Measurements from ENCODE around the gene CHRNB4. TPM values are rescaled to one million over a fixed set of nuclear protein-coding genes. Genes with fewer than 3 reads are reported as not detected.

CHRNB4 gene
- total and polyA plus RNA-seq, 9 donors: 0.12 to 1.0 (median 0.25) TPM; not detected in 5

DNA sequence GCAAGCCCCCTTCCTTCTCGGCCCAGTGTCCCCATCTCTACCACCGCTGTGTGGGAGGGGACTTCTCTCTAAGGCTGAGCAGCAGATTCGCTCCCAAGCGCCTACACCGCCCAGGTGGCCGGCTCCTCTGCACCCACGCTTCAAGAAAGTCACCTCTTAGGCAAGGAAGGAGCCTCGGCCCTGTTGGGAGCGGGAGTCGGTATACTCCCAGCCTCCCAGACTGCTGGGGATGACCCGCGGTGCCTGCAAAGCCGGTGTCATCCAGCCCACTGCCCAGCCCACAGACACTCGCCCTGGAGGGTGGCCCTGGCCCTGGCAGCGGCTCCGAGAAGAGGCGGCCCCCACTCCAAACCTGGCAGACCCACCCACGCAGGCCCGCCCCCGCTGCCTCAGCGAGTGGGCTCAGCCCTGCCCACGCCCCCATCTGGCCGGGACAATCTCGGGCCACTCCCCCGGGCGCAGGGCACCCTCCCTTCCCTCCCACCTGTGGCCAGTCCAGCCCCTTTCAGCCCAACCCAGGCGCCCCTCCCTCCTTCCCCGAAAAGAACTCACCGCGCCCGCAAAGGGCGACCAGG, 396 bp downstream of the CHRNB4 start:
- H3K4me1 ChIP-seq (ENCODE audit: insufficient read depth): no peaks in the 10 kb centered on the region
- peak in 1 of 5 donors; percentile 29 for DNase-seq
- no peaks in the 10 kb centered on the region for H3K27me3 ChIP-seq
- WGBS, 3 donors: 8 to 12% (median 10%) methylated on average over 26 to 32 of the region's 32 CpGs
- TF ChIP-seq EP300 (IDR thresholded peaks at IDR 0.05) (no peak), POLR2A (IDR thresholded peaks at IDR 0.05) (no peak)
- TF ChIP-seq, protein P1, sequence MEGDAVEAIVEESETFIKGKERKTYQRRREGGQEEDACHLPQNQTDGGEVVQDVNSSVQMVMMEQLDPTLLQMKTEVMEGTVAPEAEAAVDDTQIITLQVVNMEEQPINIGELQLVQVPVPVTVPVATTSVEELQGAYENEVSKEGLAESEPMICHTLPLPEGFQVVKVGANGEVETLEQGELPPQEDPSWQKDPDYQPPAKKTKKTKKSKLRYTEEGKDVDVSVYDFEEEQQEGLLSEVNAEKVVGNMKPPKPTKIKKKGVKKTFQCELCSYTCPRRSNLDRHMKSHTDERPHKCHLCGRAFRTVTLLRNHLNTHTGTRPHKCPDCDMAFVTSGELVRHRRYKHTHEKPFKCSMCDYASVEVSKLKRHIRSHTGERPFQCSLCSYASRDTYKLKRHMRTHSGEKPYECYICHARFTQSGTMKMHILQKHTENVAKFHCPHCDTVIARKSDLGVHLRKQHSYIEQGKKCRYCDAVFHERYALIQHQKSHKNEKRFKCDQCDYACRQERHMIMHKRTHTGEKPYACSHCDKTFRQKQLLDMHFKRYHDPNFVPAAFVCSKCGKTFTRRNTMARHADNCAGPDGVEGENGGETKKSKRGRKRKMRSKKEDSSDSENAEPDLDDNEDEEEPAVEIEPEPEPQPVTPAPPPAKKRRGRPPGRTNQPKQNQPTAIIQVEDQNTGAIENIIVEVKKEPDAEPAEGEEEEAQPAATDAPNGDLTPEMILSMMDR (IDR thresholded peaks at IDR 0.05): no peak
- no peaks in the 10 kb centered on the region for H3K36me3 ChIP-seq
- intact Hi-C loops (cut with DNase I): no loop called here
- H3K27ac ChIP-seq: no peak overlapping the region
- no peaks in the 10 kb centered on the region for H3K9me3 ChIP-seq
- peak overlapping the region; percentile 31 for H3K4me3 ChIP-seq

DNA sequence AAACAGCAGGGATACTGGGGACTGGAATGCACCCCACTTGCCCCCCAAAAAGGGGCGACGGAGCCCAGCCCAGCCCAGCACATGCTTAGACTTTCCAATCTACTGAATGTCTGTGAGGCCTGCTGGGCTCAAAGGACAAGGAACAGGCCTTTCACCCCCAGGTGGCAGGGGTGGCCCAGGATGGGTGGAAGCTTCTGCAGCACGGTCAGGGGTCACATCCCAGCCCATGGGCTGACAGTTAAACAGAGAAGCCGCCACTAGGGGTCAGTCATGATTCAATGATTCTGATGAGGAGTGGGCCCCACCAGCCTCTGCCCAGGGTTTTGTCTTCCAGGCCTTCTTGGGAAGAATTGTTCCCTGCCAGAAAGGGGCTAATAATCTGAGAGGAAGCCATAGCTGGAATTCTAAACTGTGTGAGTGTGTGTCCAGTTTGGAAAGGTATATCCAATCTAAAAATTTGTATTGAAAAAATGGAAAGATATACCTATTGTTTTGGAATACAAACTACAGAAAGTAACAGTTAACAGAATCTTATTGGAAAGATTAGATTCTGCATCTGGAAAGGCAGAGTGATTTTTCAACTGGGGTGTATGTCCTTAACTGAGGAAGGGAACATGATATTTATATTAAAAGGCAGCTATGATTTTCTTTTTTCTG, 2.2 kb downstream of the CHRNB4 start:
- no peaks in the 10 kb centered on the region for H3K27me3 ChIP-seq
- no peaks in the 10 kb centered on the region for H3K4me1 ChIP-seq (ENCODE audit: insufficient read depth)
- no peak overlapping the region for H3K27ac ChIP-seq
- intact Hi-C loops (cut with DNase I): no loop called here
- WGBS, 3 donors: 48 to 56% (median 49%) methylated on average over 4 of the region's 4 CpGs
- no peak overlapping the region for H3K4me3 ChIP-seq
- DNase-seq: peak in 3 of 5 donors; percentile 26 to 39 (median 37)
- H3K9me3 ChIP-seq: no peaks in the 10 kb centered on the region
- no peaks in the 10 kb centered on the region for H3K36me3 ChIP-seq
- TF ChIP-seq, protein P1 (IDR thresholded peaks at IDR 0.05): peak in 1 of 3 donors; percentile 29
- no peak for TF ChIP-seq POLR2A (IDR thresholded peaks at IDR 0.05)

DNA sequence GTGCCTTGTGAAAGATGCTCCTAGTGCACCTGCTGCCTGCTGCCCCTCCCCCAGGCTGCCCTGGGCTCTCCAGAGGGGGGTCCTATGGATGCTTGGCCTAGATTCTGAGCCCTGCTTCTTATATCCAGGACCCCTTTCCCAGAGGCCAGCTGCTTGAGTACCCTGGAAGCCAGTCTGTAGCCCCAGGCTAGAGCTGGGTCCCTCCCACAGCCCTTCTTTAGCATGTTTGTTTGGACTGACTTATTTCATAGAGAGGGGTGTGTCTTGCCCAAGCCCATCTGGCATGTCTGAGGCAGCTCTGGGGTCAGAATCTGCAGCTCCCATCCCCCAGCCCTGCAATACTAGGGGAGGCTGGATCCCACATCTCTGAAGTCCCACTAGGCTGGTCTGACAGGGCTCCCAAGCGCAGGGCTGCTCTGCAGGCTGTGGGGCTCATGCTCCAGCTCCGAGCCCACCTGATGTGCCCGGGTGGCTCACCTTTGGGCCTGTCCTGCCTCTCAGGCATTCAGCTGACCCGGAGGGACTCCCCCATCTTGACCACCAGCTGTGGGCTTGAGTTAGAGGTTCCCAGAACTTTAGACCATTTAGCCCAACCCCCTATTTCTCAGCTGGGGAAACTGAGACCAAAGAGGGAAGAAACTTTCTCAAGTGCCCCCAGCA, 3.1 kb downstream of the CHRNB4 start:
- Histone ChIP-seq H3K27ac (no peak overlapping the region), H3K36me3 (no peaks in the 10 kb centered on the region), H3K4me1 (ENCODE audit: insufficient read depth) (no peaks in the 10 kb centered on the region), H3K9me3 (no peaks in the 10 kb centered on the region), H3K27me3 (no peaks in the 10 kb centered on the region), H3K4me3 (no peak overlapping the region)
- intact Hi-C loops (cut with DNase I): no loop called here
- 75 to 83% (median 76%) methylated on average over 4 of the region's 4 CpGs for WGBS, 3 donors
- TF ChIP-seq, protein P1 (IDR thresholded peaks at IDR 0.05): no peak
- no peak for TF ChIP-seq EP300 (IDR thresholded peaks at IDR 0.05)
- TF ChIP-seq POLR2A (IDR thresholded peaks at IDR 0.05): no peak
- no peak for DNase-seq

DNA sequence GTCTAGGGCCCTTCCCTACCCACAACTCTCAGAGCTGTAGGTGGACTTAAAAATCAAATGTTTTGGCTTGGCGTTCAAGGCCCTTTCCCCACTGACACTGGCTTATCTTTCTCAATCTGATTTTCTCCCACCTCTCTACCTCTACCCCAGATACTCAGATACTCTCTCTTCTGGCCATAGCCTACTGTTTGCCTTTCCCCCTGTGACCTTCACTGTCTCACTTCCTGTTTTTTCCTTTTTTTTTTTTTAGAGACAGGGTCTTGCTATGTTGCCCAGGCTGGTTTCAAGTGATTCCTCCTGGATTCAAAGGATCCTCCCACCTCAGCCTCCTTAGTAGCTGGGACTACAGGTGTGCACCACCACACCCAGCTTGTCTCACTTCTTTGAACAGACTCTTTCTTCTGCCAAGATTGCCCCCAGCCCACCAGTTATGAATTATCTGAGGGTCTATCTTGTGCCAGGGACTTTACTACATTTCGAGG, 4.6 kb downstream of the CHRNB4 start:
- Histone ChIP-seq H3K27me3 (no peaks in the 10 kb centered on the region), H3K9me3 (no peaks in the 10 kb centered on the region), H3K36me3 (no peaks in the 10 kb centered on the region), H3K4me1 (ENCODE audit: insufficient read depth) (no peaks in the 10 kb centered on the region), H3K4me3 (no peak overlapping the region), H3K27ac (no peak overlapping the region)
- DNase-seq: no peak
- intact Hi-C loops (cut with DNase I): no loop called here
- 79 to 86% (median 85%) methylated on average over 2 of the region's 2 CpGs for WGBS, 3 donors
- TF ChIP-seq EP300 (IDR thresholded peaks at IDR 0.05): no peak
- no peak for TF ChIP-seq POLR2A (IDR thresholded peaks at IDR 0.05)
- TF ChIP-seq, protein P1 (IDR thresholded peaks at IDR 0.05): no peak
